HFFc6 (cell line): Measurements from ENCODE around the gene SLA2. TPM values are rescaled to one million over a fixed set of nuclear protein-coding genes. Genes with fewer than 3 reads are reported as not detected.

Experiments used
- DNase-seq: peaks from one replicate; pipeline ENCODE4 v3.0.0-alpha.2; 2018
- H3K27ac Mint-ChIP-seq: 2 replicates; pipeline ENCODE4 v1.8.0; 2020; ENCODE audit warnings: mild to moderate bottlenecking, mixed read lengths
- H3K27me3 Mint-ChIP-seq: 2 replicates; pipeline ENCODE4 v1.8.0; 2021; ENCODE audit warnings: mild to moderate bottlenecking, moderate library complexity, mixed read lengths; ENCODE audit not compliant: insufficient read depth
- H3K36me3 Mint-ChIP-seq: 2 replicates; pipeline ENCODE4 v1.8.0; 2021; ENCODE audit warnings: low read depth, mixed read lengths
- H3K4me1 Mint-ChIP-seq: 2 replicates; pipeline ENCODE4 v1.8.0; 2020; ENCODE audit warnings: low read depth, mixed read lengths
- H3K4me3 Mint-ChIP-seq: 2 replicates; pipeline ENCODE4 v1.8.0; 2020; ENCODE audit warnings: mild to moderate bottlenecking, moderate library complexity, mixed read lengths
- H3K9me3 Mint-ChIP-seq: 2 replicates; pipeline ENCODE4 v1.8.0; 2020; ENCODE audit warnings: mild to moderate bottlenecking, mixed read lengths
- CTCF ChIP-seq: fragments of 200-600 bp; sonication (generic); IDR thresholded peaks from 2 replicates; pipeline ENCODE4 v1.5.0; 2021; ENCODE audit warnings: antibody characterized with exemption, mild to moderate bottlenecking
- total RNA-seq, 6 experiments: library from RNA; stranded (reverse); fragmentation: NEBNext Ultra II Directional; extraction: Animal tissue kit (Norgen Biotek cat#: 25700); gene quantifications; 2 replicates in 1 of 6; 3 replicates in 5 of 6; pipeline ENCODE4 v1.2.3, GENCODE V29; 2021

SLA2 gene
- total RNA-seq, 6 experiments from 2014 or later: not detected

GRCh38 chr20:36634342-36634741 is 11.7 kb downstream of the SLA2 start:
- H3K36me3 Mint-ChIP-seq: no peaks in the 10 kb centered on the region
- H3K4me3 Mint-ChIP-seq: no peak overlapping the region
- H3K4me1 Mint-ChIP-seq: no peaks in the 10 kb centered on the region
- H3K27me3 Mint-ChIP-seq: peaks cover 12% of the 10 kb centered on the region
- H3K27ac Mint-ChIP-seq: no peak overlapping the region
- no peak for TF ChIP-seq CTCF
- DNase-seq: no peak
- no peaks in the 10 kb centered on the region for H3K9me3 Mint-ChIP-seq

- Mint-ChIP-seq H3K9me3 (no peaks in the 10 kb centered on the region), H3K27me3 (peaks cover 12% of the 10 kb centered on the region), H3K4me1 (no peaks in the 10 kb centered on the region), H3K36me3 (no peaks in the 10 kb centered on the region), H3K27ac (no peak overlapping the region), H3K4me3 (no peak overlapping the region)
- DNase-seq: no peak
- no peak for TF ChIP-seq CTCF
Measured at GRCh38 chr20:36633285-36633772, 12.7 kb downstream of the SLA2 start.

DNA sequence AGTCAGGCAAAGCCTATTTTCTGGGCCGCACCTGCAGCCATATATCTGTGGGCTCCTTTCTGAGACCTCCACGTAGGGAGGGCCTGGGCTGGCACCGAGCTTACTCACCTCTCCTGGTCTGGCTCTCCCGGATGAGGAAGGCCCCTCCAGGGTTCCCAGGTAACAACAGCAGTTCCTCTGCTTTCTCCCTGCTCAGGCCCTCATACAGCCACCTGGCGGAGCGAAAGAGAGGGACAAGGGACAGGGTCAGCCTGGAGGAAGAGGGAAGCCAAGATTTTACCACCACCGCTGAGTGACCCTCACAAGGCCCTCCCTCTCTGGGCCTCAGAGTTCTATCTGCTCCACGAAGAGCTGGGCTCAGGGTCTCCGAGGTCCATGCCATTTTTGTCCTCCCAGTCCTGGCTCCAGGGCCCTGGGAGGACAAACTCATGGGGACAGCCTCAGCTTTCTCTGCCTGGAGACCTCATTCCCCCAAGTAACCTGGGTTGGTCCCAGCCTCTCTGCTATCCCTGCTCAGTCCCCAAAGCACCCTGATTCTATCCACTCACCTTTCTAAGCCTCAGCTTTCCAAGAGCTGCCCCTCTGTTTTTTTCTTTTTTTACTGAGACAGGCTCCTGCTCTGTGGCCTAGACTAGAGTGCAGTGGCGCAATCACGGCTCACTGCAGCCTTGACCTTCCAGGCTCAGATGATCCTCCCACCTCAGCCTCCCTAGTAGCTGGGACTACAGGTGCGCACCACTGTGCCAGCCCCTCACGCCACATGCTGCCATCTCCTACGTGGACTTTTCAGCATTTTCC is 13.3 kb downstream of the SLA2 start:
- Mint-ChIP-seq H3K27me3 (peaks cover 12% of the 10 kb centered on the region), H3K4me1 (no peaks in the 10 kb centered on the region), H3K4me3 (no peak overlapping the region), H3K27ac (no peak overlapping the region), H3K36me3 (no peaks in the 10 kb centered on the region), H3K9me3 (no peaks in the 10 kb centered on the region)
- no peak for TF ChIP-seq CTCF
- no peak for DNase-seq

GRCh38 chr20:36632147-36632486 is 13.9 kb downstream of the SLA2 start:
- no peaks in the 10 kb centered on the region for H3K9me3 Mint-ChIP-seq
- H3K27me3 Mint-ChIP-seq: peaks cover 12% of the 10 kb centered on the region
- H3K4me3 Mint-ChIP-seq: no peak overlapping the region
- H3K27ac Mint-ChIP-seq: no peak overlapping the region
- H3K4me1 Mint-ChIP-seq: no peaks in the 10 kb centered on the region
- no peak for DNase-seq
- no peak for TF ChIP-seq CTCF
- no peaks in the 10 kb centered on the region for H3K36me3 Mint-ChIP-seq

GRCh38 chr20:36631646-36632045 is 14.3 kb downstream of the SLA2 start:
- DNase-seq: peak; percentile 5
- Mint-ChIP-seq H3K27me3 (peaks cover 12% of the 10 kb centered on the region), H3K36me3 (no peaks in the 10 kb centered on the region), H3K4me1 (no peaks in the 10 kb centered on the region), H3K9me3 (no peaks in the 10 kb centered on the region), H3K27ac (no peak overlapping the region), H3K4me3 (no peak overlapping the region)
- no peak for TF ChIP-seq CTCF
